Measurements from ENCODE around the gene CACNA2D1.

Gene CACNA2D1

DNA sequence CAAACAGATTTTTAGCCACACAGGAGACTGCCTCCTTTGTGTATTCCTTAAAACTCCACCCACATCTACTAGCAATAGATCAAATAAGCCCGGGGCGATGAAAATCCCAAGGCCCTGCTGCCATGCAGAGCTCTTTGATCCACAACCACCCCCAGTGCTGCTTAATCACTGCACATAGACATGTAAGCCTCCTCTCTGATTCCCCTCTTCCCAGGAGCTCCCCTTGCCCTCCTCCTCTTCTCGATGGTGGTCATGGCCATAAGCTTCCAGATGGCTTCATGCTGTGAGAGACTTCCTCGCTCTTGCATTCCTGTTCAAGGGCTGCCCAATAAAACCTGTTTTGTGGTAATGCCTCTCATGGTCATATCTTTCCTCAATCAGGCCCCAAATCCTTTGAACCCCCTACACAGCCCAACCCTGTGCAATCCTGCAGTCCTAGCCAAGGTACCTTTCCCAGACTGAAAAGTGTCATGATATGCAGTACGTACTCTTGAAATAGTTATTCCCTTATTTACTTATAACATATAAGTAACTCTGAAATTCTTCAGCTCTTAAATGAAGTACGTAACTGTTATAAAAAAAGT lies 158.5 kb downstream of the CACNA2D1 start:
- no peak for DNase-seq (ENCODE audit: low read depth)

DNA sequence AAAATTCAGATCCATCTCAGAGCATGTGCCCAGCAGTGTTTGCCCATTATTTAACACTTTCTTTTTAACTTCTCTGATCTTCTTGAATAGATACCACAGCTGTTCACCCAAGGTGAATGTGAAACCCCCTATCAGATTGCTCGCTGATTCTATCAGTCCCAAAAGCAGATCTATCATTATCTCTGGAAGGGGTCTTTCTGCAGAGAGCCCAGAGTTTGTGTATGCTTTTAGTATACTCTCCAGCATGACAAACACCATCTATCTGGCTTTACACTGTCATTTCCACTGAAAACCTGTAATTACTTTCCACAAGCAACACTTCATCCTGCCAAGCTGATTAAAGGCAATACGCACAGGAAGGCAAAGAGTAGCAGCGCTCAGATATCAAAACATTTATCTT lies 168.2 kb downstream of the CACNA2D1 start:
- no peak for DNase-seq (ENCODE audit: low read depth)

DNA sequence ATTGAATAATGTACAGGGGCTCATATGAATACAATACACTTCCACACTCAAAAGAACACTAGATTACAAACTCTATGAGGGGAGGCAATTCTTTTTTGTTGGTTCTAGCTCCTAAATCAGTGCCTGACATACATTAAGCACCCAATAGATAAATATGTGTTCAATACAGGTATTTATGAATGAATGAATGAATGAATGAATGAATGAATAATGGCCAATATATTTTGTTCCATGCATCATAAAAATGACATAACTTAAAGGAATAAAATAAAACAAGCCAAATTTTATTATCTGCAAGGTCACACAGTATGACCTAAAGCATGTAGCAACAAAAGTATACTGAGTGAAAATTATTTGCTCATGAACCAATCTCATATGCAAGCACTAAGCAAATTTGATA lies 168.9 kb downstream of the CACNA2D1 start:
- no peak for DNase-seq (ENCODE audit: low read depth)

DNA sequence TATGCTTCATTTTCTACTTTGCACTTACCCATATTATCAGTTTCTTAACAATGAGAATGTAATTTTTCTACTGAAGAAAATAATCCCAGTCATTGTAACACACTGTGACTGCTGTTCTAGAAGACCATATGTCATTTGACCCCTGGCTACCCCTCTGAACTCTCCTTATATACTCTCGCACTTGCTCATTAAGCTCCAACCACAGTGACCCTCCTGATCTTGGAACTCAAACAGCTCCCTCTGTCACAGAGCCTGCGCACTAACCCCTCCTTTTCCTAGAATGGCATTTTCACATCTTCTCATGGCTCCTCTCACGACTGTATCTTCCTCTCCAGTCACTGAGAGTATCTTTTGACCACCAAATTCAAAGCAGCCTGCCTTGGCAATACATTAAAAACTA lies 169.7 kb downstream of the CACNA2D1 start:
- DNase-seq (ENCODE audit: low read depth): no peak

DNA sequence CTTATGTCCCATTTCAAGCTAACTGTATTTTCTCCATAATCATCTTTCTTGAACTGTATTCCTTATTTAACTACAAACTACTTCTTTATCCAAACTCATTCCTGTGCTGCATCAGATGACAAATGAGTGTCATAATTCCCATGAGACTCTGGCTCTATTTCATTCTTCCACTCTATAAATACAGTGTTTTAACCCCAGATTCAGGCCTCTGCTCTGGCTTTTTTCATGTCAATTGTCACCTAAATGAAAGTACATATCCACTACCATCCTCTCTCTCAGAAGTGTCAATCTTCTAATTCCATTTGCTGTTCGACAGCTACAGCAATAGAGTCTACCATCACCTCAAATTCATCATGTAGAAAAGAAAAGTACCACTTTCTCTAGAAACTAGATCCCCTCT lies 172.7 kb downstream of the CACNA2D1 start:
- no peak for DNase-seq (ENCODE audit: low read depth)

DNA sequence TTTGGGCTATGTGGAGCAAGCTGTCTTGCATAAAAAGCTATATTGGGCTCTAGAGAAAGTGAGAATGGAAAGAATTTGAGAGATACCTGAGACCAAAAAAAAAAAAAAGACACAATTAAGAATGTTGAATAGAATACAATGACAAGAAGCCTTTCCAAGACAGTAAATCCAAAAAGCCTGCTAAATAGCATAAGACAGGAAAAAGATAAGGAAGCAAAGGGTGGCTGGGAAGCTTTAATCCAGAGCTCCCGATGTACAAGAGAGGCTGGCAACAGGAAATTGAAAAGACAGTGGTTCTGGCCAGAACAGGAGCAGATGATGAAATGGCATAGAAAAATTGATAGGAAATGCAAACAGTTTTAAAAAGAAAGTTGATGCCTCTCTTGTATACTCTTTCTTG lies 174.9 kb downstream of the CACNA2D1 start:
- DNase-seq (ENCODE audit: low read depth): no peak

DNA sequence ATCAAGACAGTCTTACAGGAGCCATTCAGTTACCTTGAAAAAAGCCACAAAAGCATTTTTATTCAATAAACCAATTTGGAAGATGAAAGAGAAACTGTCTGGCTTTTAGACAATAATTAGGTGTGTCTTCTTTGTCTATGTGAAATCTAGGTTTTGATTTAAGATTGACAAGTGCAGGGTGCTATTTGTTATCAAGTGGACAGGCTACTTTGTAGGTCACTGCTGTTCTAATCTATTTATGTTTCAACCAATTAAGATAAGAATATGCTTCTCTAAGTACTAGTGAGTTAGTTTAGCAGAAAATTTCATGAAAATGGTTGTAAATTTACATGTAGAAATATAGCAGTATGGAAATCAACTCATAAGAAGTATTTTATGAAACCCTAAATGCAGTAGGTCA lies 177.5 kb downstream of the CACNA2D1 start:
- no peak for DNase-seq (ENCODE audit: low read depth)

DNA sequence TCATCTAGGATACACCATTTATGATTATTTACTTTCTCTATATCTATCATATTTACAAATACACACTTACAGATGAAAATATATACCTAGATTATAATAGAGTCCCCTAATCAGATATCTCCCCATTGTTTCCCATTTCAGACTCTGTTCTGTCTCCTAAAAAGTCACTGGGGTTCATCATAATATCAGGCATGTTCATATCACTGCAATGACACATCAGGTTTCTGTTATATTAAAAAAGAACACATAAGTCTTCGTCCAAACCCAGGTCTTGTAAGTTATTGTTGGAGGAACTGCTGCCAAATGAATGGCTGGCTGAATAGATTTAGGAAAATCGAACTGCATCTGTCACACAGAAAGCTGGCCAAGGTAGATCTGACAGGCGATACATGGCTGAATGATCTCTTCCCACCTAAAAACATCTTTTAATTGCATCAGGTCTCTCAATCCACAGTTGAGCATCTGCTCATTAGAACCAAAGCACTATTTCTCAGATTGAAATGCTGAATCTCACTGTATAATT lies 178.7 kb downstream of the CACNA2D1 start:
- DNase-seq (ENCODE audit: low read depth): no peak

DNA sequence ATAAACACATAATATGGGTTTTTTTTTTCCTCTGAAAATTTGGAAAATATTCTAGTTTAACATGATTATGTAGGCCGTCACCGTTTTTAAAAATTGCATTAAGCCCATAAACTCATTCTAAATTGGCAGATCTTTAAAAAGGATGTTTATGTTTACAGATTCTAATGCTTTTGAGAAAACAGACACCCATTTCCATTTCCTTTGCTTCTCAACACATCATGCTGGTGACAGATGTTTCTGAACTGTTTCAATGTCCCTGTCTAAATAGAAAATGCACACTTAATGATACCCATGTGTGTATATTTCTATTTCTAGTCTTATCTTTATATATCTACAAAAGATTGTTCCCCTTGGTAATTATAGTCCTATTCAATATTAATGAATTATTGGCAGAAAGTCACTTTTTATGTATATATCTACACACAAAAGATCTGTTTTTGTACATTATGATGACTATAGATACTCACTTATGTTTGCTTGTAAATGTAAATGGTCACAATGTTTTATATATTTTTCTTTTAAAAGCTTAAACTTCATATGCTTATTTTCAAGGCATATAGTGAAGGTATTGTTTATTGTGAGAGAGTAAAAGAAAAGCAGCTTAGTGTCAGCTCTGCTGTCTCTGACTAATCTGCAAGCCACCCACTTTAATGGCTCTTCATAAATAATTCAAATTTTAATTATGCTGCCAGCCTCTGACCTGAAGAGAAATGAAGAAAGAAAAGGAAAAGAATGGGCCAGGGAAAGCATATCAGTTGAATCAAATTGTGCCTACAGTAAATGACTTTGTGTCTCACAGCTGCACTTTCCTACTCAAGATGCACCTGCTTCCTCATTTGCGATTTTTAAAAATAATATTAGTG lies 179.4 kb downstream of the CACNA2D1 start:
- DNase-seq (ENCODE audit: low read depth): no peak

DNA sequence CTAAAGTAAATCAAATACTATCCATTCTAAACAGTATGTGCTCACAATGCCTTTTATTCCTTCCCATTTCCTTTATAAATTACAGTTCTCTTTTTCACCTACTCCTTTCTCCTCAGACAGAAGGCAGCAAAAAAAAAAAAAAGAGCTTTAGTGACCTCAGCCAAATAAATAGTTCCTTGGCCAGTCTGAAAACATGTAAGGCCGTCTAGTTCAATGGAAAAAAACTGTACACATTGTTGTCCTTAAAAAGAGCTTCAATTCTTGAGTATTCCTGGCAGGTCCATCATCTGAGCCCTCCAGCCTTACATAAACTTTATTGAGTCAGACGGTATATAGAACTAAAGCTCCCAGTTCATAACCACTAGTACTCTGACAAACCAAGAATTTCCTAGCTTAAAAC lies 185.4 kb downstream of the CACNA2D1 start:
- DNase-seq (ENCODE audit: low read depth): no peak

DNA sequence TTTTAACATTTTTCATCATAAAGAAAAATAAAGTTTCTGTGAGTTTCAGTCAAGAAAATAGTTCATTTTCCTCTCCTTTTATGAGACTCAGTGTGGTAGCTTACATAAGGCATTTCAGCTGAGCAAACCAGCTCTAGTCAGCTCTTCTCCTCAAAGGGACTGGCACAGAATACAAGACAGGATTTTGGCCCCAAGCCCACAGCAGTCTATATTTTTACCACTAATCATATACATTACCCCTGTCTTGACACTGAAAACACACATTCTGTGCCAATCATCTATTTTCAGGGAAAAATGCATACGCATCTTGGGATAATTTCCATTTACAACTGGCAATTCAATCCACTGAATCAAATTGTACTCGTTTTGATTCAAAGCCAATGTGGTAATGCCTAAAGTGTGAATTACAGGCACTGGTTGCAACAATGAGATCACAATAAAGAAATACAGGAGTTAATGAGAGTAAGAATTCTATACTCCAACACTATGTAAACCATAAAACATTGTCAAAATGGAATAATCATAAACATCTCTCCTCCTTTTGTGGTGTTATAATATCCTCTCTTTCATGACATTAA lies 186.4 kb downstream of the CACNA2D1 start:
- no peak for DNase-seq (ENCODE audit: low read depth)

DNA sequence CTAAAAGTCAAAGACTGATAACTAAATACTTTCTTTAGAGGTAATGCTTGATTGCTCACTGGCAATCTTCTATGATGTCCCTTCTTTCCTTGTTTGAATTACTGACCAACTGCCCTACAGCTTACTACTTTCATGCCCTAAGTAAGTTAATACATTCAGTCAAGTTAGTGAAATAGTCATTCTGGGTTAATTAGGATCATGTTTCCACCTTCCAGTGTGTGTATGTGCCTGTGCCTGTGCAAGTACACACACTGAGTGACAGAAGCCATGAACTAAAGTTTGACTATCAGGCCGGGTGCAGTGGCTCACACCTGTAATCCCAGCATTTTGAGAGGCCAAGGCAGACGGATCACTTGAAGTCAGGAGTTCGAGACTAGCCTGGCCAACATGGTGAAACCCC lies 187.9 kb downstream of the CACNA2D1 start:
- no peak for DNase-seq (ENCODE audit: low read depth)

DNA sequence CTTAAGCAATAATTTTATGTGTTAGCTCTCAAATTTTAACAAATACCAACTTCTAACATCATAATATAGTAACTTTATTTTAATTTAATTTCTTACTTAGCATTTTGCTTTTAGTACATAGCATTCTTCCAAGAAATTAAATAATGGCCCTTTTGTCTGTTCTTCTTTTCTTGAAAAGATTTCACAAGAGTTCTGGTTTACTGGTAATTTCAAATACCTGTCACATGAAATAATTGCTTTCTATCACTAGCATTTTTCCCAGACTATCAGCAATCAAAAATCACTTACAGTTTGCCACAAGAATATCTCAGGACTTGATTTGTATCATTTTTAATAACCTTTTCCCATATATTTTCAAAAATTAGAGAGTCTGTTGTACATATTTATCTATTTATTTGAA lies 193.0 kb downstream of the CACNA2D1 start:
- no peak for DNase-seq (ENCODE audit: low read depth)

DNA sequence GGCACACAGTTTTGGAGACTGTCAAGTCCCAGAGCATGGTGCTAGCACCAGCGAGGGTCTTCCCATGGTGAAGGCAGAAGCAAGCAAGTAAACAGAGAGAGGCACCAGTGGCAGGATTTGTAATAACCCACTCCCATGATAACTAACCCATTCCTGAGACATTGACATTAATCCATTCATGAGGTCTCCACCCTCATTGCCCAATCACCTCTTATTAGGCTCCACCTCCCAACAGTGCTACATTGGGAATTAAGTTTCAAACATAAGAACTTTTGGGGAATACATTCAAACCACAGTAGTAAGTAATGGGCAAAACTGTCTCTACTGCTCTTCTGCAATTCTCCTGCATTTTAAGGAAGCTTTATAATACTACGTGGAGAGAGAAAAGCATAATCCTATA lies 193.6 kb downstream of the CACNA2D1 start:
- no peak for DNase-seq (ENCODE audit: low read depth)

DNA sequence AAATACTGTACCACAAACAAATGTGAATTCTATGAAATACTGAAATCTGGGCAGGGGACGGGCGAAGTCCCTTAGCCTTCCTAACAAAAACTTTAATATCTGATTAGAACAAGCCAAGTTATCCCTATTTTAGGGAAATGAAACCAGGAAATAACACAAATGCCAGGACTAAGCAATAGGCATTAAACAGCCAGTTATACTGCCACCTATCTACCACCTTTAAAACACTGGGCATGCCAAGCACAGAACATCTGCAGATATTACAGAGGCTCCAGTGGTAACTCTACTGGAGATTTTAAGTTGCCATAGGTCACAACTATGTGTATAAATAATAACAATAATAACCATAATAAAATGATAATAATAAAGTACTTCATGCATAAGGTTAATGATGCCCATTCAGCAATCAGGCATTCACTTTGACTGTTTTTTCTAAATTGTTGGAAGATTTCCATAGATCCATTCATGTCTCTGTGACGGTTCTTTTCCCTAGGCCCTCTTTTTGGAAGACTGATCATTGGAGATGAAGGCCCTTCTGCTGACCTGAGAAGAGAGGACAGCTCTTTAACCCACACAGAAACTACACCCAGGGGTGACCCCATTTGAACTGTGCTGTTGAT lies 195.7 kb downstream of the CACNA2D1 start:
- DNase-seq (ENCODE audit: low read depth): no peak

DNA sequence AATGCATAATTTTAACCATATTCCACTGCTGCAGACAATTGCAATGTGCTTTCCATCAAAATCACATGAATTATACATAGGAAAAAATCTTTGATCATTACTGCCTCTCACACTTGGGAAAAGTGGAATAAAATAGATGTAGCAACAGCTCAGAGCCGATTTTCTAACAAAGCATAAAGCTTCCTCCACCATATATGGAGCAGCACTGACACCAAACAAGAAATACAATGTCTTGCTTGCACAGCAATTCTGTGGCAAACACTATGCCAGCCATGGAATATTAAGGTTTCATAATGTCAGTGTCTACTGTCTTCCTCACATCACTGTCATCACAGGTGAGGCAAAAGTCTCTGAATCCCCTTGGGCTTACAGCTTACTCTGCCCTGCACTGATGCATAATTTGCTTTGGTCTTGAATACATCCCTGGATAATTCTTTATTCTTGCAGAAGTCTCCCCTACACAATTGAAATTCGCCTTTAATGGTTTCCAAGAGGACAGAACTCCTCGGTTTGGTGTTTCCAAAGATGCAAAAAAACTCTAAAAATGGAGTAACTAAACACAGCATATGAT lies 198.5 kb downstream of the CACNA2D1 start:
- DNase-seq (ENCODE audit: low read depth): no peak

DNA sequence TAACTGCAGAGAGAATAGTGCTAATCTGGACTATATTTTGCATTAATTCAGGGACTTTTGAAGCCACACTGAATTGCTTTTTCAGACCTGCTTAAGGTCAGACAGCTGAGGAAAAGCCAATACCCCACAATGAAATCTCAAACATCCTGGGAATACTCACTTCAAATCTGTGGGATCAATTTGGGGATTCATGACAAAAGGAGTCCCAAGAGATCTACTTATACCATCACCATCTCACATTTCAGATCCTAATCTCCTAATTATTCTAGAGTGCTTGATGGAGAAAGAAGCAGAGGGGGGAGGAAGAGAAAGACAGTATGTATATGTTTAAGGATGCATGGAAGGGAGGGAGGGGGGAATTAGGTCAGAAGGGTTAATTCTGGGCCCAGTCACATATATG lies 202.2 kb downstream of the CACNA2D1 start:
- no peak for DNase-seq (ENCODE audit: low read depth)

DNA sequence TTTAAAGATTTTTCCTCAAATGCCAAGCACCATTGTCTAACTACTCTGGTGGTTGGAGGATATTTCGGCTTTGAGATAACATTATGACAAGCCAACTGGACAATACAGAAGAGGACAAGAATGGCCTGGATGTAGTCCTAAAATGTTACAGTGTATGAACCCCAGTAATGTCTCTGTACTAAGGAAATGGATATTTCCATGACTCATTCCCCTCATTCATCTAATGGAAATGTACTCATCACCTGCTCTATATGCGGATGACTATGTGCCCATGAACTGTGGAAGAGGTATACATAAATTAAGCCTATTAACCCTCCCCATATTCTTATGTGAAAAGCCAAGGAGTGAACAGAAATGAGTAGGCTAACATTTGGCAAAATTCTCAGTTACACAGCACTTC lies 207.9 kb downstream of the CACNA2D1 start:
- DNase-seq (ENCODE audit: low read depth): no peak

DNA sequence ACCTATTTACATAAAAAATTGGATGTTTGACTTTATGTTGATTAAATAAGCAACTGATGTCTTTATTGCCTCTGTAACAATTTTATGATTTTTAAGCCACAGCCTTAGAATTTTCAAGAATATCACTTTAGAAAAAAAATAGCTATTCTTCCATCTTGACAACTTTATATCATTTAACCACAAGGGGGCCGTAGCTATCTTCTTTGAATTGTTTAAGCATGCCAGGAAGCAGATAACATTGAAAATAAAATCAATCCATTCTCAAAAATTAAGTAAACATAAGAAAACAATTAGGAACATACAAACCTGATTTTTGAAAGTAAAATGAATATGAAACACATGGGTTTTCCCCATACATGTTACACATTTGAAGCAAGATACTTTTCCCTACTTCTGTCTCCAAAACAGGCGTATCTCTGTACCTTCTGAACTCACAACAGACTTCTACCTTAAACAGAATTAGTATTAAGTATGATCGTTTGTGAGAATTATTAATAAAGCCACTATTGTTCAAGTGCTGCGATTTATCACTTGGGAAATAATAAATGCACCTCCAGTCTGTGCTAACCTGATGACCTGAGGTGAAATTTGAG lies 209.0 kb downstream of the CACNA2D1 start:
- DNase-seq (ENCODE audit: low read depth): no peak

DNA sequence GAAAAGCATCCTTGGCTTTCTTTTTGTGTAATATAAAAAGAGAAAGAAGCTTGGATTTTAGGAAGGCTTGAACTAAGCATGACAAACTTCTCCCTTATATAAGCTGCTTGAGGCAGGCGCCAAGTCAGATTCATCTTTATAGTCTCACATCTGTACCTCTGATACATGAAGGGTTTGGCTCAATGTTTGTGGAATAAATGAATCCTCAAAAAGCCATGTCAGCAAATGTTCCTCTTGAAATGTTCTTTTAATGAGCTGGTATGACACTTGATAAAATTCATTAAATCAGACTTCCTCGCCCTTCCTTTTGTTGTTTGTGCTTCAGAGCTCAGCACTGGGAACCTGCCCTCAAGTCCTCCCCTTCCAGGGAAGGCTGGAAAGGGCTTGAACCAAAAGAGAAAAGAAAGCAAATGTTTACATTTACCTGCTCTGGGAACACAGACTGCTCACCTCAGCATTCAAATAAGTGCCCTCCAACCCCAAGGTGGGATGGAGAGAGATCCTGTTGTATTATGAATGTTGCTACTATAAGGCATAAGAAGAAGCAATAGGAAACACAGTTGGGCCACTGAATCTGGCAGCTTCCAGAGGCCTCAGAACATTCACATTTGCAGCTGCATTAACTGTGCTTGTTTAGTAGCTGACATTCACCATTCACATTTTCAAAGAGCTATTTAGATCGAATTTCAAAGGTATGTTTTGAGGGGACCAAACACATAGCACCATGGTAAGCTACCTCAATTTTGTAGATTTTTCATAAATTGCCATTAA lies 212.6 kb downstream of the CACNA2D1 start:
- no peak for DNase-seq (ENCODE audit: low read depth)

DNA sequence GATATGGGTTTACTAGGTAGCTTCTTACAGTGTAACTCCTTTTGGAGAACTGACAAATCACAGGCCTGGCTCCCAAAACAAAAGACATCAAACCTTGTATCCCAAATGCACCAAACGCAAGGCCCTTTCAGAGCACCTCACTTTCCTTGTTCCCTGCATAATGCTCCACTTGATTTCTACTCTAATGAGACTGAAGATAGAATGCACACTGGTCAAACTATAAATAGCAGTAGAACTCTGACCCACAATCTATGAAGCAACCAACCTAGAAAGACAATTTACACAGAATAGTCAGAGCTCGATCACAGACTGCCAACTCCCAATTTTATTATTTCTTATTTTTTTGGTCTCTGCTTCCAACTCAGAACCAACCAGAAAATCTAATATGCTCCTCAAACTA lies 214.4 kb downstream of the CACNA2D1 start:
- no peak for DNase-seq (ENCODE audit: low read depth)

Data from T-helper 22 cell (primary cell).